Measurements from ENCODE around the gene RAB5B.

DNA sequence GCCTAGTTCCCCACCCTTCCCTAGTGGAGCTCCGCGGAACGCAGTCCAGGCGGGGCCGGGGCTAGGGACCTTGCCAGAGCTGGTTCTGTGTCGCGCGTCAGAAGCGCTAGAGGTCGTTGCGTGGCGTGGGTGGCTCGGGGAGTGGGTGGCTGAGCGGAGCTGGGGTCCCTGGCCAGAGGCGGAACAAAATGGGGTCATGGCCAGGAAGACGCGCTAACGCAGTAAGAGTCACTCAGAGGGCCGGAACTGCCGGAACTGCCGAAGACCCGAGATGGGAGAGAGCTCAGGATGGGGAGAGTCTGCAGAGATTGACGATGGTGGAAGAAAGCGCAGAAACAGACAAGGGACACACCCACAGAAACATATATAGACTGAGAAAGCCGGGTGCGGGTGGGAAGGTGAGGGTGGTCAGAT is 38.1 kb upstream of the RAB5B start:
- TF ChIP-seq, protein P1, sequence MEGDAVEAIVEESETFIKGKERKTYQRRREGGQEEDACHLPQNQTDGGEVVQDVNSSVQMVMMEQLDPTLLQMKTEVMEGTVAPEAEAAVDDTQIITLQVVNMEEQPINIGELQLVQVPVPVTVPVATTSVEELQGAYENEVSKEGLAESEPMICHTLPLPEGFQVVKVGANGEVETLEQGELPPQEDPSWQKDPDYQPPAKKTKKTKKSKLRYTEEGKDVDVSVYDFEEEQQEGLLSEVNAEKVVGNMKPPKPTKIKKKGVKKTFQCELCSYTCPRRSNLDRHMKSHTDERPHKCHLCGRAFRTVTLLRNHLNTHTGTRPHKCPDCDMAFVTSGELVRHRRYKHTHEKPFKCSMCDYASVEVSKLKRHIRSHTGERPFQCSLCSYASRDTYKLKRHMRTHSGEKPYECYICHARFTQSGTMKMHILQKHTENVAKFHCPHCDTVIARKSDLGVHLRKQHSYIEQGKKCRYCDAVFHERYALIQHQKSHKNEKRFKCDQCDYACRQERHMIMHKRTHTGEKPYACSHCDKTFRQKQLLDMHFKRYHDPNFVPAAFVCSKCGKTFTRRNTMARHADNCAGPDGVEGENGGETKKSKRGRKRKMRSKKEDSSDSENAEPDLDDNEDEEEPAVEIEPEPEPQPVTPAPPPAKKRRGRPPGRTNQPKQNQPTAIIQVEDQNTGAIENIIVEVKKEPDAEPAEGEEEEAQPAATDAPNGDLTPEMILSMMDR (IDR thresholded peaks at IDR 0.05): no peak
- TF ChIP-seq ELF4 (CRISPR knock-in tag; IDR thresholded peaks at IDR 0.05; ENCODE audit: low read depth) (no peak), CREM (CRISPR knock-in tag; IDR thresholded peaks at IDR 0.05) (no peak), RORB (CRISPR knock-in tag; IDR thresholded peaks at IDR 0.05) (no peak), CREB1 (CRISPR knock-in tag; IDR thresholded peaks at IDR 0.05) (no peak), TP53 (CRISPR knock-in tag; IDR thresholded peaks at IDR 0.05) (no peak), TEAD4 (CRISPR knock-in tag; IDR thresholded peaks at IDR 0.05) (no peak), NFE2L1 (CRISPR knock-in tag; IDR thresholded peaks at IDR 0.05) (no peak), JUN (CRISPR knock-in tag; IDR thresholded peaks at IDR 0.05) (no peak), MYBL2 (CRISPR knock-in tag; IDR thresholded peaks at IDR 0.05) (no peak)
- TF ChIP-seq, protein P2, sequence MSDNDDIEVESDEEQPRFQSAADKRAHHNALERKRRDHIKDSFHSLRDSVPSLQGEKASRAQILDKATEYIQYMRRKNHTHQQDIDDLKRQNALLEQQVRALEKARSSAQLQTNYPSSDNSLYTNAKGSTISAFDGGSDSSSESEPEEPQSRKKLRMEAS (CRISPR knock-in tag; IDR thresholded peaks at IDR 0.05): no peak
- TF ChIP-seq, protein P3, sequence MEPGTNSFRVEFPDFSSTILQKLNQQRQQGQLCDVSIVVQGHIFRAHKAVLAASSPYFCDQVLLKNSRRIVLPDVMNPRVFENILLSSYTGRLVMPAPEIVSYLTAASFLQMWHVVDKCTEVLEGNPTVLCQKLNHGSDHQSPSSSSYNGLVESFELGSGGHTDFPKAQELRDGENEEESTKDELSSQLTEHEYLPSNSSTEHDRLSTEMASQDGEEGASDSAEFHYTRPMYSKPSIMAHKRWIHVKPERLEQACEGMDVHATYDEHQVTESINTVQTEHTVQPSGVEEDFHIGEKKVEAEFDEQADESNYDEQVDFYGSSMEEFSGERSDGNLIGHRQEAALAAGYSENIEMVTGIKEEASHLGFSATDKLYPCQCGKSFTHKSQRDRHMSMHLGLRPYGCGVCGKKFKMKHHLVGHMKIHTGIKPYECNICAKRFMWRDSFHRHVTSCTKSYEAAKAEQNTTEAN (CRISPR knock-in tag; IDR thresholded peaks at IDR 0.05): no peak
- TF ChIP-seq, protein P4, sequence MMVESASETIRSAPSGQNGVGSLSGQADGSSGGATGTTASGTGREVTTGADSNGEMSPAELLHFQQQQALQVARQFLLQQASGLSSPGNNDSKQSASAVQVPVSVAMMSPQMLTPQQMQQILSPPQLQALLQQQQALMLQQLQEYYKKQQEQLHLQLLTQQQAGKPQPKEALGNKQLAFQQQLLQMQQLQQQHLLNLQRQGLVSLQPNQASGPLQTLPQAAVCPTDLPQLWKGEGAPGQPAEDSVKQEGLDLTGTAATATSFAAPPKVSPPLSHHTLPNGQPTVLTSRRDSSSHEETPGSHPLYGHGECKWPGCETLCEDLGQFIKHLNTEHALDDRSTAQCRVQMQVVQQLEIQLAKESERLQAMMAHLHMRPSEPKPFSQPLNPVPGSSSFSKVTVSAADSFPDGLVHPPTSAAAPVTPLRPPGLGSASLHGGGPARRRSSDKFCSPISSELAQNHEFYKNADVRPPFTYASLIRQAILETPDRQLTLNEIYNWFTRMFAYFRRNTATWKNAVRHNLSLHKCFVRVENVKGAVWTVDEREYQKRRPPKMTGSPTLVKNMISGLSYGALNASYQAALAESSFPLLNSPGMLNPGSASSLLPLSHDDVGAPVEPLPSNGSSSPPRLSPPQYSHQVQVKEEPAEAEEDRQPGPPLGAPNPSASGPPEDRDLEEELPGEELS (CRISPR knock-in tag; IDR thresholded peaks at IDR 0.05): no peak

Data from WTC11 (cell line).